ENCODE measurements around the gene MYO5C. TPM values are rescaled to one million over a fixed set of nuclear protein-coding genes. Genes with fewer than 3 reads are reported as not detected.

The MYO5C gene
- total RNA-seq, 1 donor = 0.36 TPM

DNA sequence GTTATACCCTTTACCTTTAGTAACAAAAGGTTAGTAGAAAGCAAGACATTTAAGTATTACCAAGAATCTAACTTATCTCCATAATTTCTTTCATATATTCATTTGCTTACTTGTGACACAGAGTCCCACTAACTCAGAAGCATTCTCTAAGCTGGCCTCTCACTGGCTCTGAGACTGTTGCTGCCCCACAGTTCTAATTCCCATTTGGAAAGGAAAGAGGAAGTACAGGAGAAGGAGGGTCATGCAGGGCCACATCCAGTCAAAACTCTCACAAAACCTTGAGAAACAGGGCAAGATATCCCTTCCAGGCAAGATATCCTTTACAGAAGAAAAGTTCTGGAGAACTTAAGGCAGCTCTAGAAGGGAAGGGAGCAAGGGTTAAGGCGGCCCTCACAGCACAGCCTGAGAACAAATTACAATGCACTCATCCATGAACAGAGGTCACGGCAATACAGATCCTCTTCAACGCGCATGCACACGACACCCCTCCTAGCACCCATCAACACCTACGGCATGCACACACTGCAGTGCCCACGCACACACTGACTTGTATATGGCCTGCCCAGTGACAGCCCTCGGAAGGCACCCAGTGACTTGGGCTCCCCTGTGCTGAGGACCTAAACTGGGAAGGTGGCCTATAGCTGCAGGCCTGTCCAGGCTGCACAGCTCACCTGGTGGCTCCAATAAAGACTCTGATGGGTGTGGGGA lies 13.0 kb upstream of the MYO5C start:
- DNase-seq (ENCODE audit: low read depth) = no peak
- H3K4me3 ChIP-seq (ENCODE audit: low read depth, low read length) = no peak overlapping the region
- TF ChIP-seq, protein P1, sequence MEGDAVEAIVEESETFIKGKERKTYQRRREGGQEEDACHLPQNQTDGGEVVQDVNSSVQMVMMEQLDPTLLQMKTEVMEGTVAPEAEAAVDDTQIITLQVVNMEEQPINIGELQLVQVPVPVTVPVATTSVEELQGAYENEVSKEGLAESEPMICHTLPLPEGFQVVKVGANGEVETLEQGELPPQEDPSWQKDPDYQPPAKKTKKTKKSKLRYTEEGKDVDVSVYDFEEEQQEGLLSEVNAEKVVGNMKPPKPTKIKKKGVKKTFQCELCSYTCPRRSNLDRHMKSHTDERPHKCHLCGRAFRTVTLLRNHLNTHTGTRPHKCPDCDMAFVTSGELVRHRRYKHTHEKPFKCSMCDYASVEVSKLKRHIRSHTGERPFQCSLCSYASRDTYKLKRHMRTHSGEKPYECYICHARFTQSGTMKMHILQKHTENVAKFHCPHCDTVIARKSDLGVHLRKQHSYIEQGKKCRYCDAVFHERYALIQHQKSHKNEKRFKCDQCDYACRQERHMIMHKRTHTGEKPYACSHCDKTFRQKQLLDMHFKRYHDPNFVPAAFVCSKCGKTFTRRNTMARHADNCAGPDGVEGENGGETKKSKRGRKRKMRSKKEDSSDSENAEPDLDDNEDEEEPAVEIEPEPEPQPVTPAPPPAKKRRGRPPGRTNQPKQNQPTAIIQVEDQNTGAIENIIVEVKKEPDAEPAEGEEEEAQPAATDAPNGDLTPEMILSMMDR (IDR thresholded peaks at IDR 0.05; ENCODE audit: insufficient read depth, low read length) = no peak

DNA sequence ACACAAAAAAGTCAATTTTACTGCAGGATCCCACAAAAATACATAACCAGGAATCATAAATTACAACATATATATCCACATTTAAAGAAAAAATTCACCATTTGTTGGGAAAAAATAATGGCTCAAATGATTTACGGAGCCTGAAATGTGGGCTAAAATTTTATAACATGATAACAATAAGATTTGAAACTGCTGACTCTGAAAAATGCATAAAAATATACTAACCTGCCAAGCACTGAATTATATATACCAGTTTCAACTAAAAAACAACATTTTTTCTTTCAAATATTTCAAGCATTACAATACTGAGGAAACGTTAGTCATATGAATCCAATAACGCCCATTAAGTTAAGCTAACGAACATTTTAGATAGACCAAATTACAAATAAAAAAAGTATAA lies 12.2 kb upstream of the MYO5C start:
- TF ChIP-seq, protein P1 (IDR thresholded peaks at IDR 0.05; ENCODE audit: insufficient read depth, low read length) = no peak
- no peak for DNase-seq (ENCODE audit: low read depth)
- H3K4me3 ChIP-seq (ENCODE audit: low read depth, low read length) = no peak overlapping the region

DNA sequence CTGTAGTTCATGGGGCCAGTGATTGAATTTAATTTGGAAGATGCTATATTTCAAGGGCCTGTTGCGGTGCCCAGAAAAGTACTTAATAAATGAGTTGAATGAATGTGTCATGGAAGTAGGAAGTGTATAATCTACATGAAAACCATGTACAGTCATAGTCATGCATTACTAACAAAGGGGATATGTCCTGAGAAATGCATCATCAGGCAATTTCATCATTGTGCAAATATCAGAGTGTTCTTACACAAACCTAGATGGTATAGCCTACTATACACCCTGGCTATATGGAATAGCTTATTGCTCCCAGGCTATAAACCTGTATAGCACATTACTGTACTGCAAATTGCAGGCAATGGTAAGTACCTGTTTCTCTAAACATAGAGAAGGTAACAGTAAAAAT lies 10.7 kb upstream of the MYO5C start:
- peak; percentile 60 for DNase-seq (ENCODE audit: low read depth)
- TF ChIP-seq, protein P1 (IDR thresholded peaks at IDR 0.05; ENCODE audit: insufficient read depth, low read length) = no peak
- no peak overlapping the region for H3K4me3 ChIP-seq (ENCODE audit: low read depth, low read length)

DNA sequence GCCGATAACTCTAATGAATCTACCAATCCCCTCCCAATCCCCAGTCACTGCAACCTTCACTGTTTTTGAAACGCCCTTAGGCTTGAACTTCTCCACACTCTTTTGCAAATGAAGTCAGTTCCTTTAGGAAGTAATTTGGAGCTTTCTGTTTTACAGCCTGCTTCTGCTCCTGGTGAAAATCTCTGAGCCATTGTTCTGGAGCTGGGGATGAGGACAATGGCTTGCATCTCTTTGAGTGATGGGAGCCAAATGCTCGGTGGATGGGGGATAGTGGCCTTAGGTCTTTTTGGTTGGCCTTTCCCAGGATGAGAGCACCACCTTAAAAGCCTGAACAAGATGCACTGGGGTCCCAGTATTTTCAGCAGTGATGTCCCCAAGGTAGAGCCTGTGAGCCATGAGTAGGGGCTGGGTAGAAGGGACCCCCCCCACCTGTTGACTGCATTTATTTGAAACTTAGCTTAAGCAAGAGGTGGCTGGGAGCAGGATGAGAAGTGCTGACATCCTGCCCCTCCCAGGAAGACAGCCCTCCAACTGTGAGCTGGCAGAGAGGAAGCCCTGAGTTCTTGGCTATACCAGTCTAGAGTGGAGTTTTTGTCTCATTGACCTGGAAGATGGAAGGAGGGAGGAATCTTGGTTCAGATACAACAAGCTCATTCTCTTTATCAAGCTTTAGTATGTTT lies 7.6 kb upstream of the MYO5C start:
- H3K4me3 ChIP-seq (ENCODE audit: low read depth, low read length) = no peak overlapping the region
- no peak for DNase-seq (ENCODE audit: low read depth)
- TF ChIP-seq, protein P1 (IDR thresholded peaks at IDR 0.05; ENCODE audit: insufficient read depth, low read length) = no peak

DNA sequence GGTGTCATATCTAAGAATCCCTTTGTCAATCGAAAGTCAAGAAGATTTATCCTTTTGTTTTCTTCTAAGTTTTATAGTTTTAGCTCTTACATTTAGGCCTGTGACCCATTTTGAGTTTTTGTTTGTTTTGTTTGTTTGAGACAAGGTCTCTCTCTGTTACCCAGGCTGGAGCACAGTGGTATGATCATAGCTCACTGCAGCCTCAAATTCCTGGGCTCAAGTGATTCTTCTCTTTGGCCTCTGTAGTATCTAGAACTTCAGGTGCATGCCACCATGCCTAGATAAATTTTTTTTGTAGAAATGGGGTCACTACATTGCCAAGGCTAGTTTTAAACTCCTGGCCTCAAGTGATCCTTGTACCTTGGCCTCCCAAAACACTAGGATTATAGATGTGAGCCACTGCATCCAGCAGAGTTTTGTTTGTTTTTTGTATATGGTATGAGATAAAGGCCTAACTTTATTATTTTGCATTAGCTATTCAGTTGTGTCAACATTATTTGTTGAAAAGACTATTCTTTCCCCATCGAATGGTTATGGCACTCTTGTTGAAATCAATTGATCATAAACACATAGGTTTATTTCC lies 5.8 kb upstream of the MYO5C start:
- TF ChIP-seq, protein P1 (IDR thresholded peaks at IDR 0.05; ENCODE audit: insufficient read depth, low read length) = no peak
- DNase-seq (ENCODE audit: low read depth) = no peak
- no peak overlapping the region for H3K4me3 ChIP-seq (ENCODE audit: low read depth, low read length)

DNA sequence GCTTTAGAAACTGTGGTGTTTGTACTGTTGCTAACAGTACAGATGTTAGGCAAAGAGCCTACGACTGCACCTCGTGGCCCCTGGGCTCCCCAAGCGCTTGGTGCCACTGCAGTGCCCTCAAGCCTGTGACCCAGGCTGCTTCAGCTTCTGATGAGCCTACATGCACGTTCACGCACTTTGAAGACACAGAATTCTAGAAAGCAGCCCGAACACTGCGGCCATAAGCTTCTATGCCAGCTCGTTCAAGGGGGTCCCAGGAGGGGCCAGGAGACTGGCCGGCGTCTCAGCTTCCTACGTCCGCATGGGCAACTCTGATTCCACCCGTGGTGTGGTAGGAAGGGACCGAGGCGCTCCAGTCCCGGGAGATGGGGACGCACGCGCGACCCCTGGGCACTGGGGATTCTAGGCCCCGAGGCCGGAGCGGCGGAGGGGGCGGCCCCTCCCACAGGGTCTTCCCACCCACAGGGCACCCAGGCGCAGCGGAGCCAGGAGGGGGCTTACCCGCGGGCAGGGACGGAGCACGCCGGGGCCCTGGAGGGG lies 653 bp downstream of the MYO5C start:
- no peak for DNase-seq (ENCODE audit: low read depth)
- TF ChIP-seq, protein P1 (IDR thresholded peaks at IDR 0.05; ENCODE audit: insufficient read depth, low read length) = no peak
- no peak overlapping the region for H3K4me3 ChIP-seq (ENCODE audit: low read depth, low read length)
